SH-SY5Y (cell line): Measurements from ENCODE around the gene ANXA3.

ENCODE experiments used
- GATA2 ChIP-seq: IDR thresholded peaks from 2 replicates; pipeline ENCODE4 v1.6.1; 2011; ENCODE audit warnings: mild to moderate bottlenecking, low read depth, low read length
- GATA3 ChIP-seq: IDR thresholded peaks from 2 replicates; pipeline ENCODE4 v1.6.1; 2011; ENCODE audit warnings: low read depth, mild to moderate bottlenecking, low read length, moderate library complexity

- TF ChIP-seq GATA2 = no peak
- TF ChIP-seq GATA3 = no peak
Measured at GRCh38 chr4:78569306-78569821, 17.8 kb downstream of the ANXA3 start.
